K562 (cell line): ENCODE data around the gene CLSTN1. TPM values are rescaled to one million over a fixed set of nuclear protein-coding genes. Genes with fewer than 3 reads are reported as not detected.

Experiments
- CBX5 ChIP-seq: IDR thresholded peaks from 2 replicates; pipeline ENCODE4 v1.6.1; 2014; ENCODE audit warnings: low read depth, borderline replicate concordance
- CEBPB ChIP-seq: fragments of 450-650 bp; IDR thresholded peaks from 2 replicates; pipeline ENCODE4 v1.6.1; 2016; ENCODE audit warnings: missing genetic modification characterization, missing compliant biosample characterization
- DEAF1 ChIP-seq: fragments of 450-650 bp; formaldehyde crosslinking; IDR thresholded peaks from 2 replicates; pipeline ENCODE4 v1.4.0; 2020; ENCODE audit warnings: mild to moderate bottlenecking, moderate library complexity
- E2F5 ChIP-seq: sonication (generic); formaldehyde crosslinking; IDR thresholded peaks from 2 replicates; pipeline ENCODE4 v1.8.0; 2022; ENCODE audit warnings: mild to moderate bottlenecking, missing genetic modification reagents
- ESRRA ChIP-seq: fragments of 450-650 bp; IDR thresholded peaks from 2 replicates; pipeline ENCODE4 v1.6.1; 2014; ENCODE audit warnings: low read depth, mild to moderate bottlenecking, moderate library complexity, borderline replicate concordance
- HBP1 ChIP-seq: fragments of 450-650 bp; formaldehyde crosslinking; IDR thresholded peaks from 2 replicates; pipeline ENCODE4 v1.4.0; 2022; ENCODE audit warnings: missing genetic modification characterization
- KLF10 ChIP-seq: fragments of 250-450 bp; sonication (Bioruptor Pico); IDR thresholded peaks from 2 replicates; pipeline ENCODE4 v1.6.1; 2021; ENCODE audit warnings: matching md5 sums
- LCOR ChIP-seq: sonication (generic); formaldehyde crosslinking; IDR thresholded peaks from 2 replicates; pipeline ENCODE4 v1.8.0; 2022; ENCODE audit warnings: mild to moderate bottlenecking, missing genetic modification reagents
- NCOA6 ChIP-seq: fragments of 450-650 bp; IDR thresholded peaks from 2 replicates; pipeline ENCODE4 v1.6.1; 2017; ENCODE audit warnings: mild to moderate bottlenecking
- NCOR1 ChIP-seq: fragments of 450-650 bp; IDR thresholded peaks from 2 replicates; pipeline ENCODE4 v1.6.1; 2016; ENCODE audit warnings: mild to moderate bottlenecking, moderate library complexity
- NR0B1 ChIP-seq: fragments of 450-650 bp; IDR thresholded peaks from one replicate; pipeline ENCODE4 v1.6.1; 2018; ENCODE audit warnings: mild to moderate bottlenecking, moderate library complexity; ENCODE audit not compliant: partially characterized antibody
- PTRF ChIP-seq: fragments of 450-650 bp; IDR thresholded peaks from 2 replicates; pipeline ENCODE4 v1.6.1; 2016; ENCODE audit warnings: mild to moderate bottlenecking, missing genetic modification characterization, missing compliant biosample characterization
- SAFB ChIP-seq: fragments of 200-400 bp; formaldehyde crosslinking; IDR thresholded peaks from 2 replicates; pipeline ENCODE4 v1.6.1; 2017; ENCODE audit warnings: low read depth, low read length, borderline replicate concordance
- SRSF1 ChIP-seq: fragments of 200-400 bp; formaldehyde crosslinking; IDR thresholded peaks from 2 replicates; pipeline ENCODE4 v1.6.1; 2017; ENCODE audit warnings: mild to moderate bottlenecking, low read depth, low read length, moderate library complexity
- TCFL5 ChIP-seq: fragments of 250-450 bp; sonication (Bioruptor Pico); conservative IDR thresholded peaks from 2 replicates; pipeline ENCODE4 v1.6.1; 2021; ENCODE audit warnings: mild to moderate bottlenecking, moderate library complexity, matching md5 sums
- ZNF253 ChIP-seq: fragments of 250-450 bp; sonication (Bioruptor Pico); conservative IDR thresholded peaks from 2 replicates; pipeline ENCODE4 v1.6.1; 2021; ENCODE audit warnings: mild to moderate bottlenecking
- ZNF274 ChIP-seq: IDR thresholded peaks from 2 replicates; pipeline ENCODE4 v1.6.1; 2011; ENCODE audit warnings: low read depth, mild to moderate bottlenecking, low read length, moderate library complexity, borderline replicate concordance
- ZNF280A ChIP-seq: fragments of 450-650 bp; IDR thresholded peaks from 2 replicates; pipeline ENCODE4 v1.6.1; 2018; ENCODE audit warnings: mild to moderate bottlenecking, low read depth; ENCODE audit not compliant: partially characterized antibody
- ZNF41 ChIP-seq: fragments of 250-450 bp; sonication (Bioruptor Pico); conservative IDR thresholded peaks from 2 replicates; pipeline ENCODE4 v1.4.0; 2020; ENCODE audit warnings: mild to moderate bottlenecking
- ZNF511 ChIP-seq: sonication (generic); formaldehyde crosslinking; IDR thresholded peaks from 2 replicates; pipeline ENCODE4 v1.8.0; 2022; ENCODE audit warnings: mild to moderate bottlenecking, missing genetic modification reagents
- ZNF644 ChIP-seq: fragments of 200-800 bp; sonication (Bioruptor generic); IDR thresholded peaks from 2 replicates; pipeline ENCODE4 v1.6.1; 2016; ENCODE audit warnings: low read depth, missing genetic modification characterization, missing compliant biosample characterization
- polyA plus RNA-seq, 8 experiments: library from polyadenylated mRNA; depleted of rRNA in 4 of 8; stranded (reverse) in 5 of 8; unstranded in 3 of 8; fragments of >200 nt; fragmentation: Nextera tagmentation in 2 of 8; fragmentation: Illumina TruSeq in 1 of 8; extraction: Ambion mirVana in 2 of 8; extraction: Trizol in 1 of 8; gene quantifications; 2 replicates each; pipeline versions ENCODE4 v1.2.1 to v1.2.3, GENCODE V29; 2011 to 2014; ENCODE audit warnings: inconsistent platforms in 1 of 8, missing spikeins in 1 of 8
- total RNA-seq, 7 experiments: library from RNA; depleted of rRNA in 6 of 7; stranded (reverse); fragments of >200 nt in 6 of 7; fragmentation: Illumina TruSeq in 2 of 7; extraction: Trizol in 2 of 7; gene quantifications; 2 replicates each; pipeline versions ENCODE4 v1.2.1 to v1.2.3, GENCODE V29; 2011 to 2021; ENCODE audit warnings: low replicate concordance in 1 of 7

CLSTN1 gene
- total and polyA plus RNA-seq, 9 of the 15 experiments (the other 6 are each of a cell fraction or from before 2014, with no cell fraction given) = 1.1 to 32.5 (median 13.3) TPM

GRCh38 chr1:9717193-9718005, 106.4 kb downstream of the CLSTN1 start (continued):
- 0 out of 2 replicates have a peak, but pooled peaks have one; percentile 48 for TF ChIP-seq ZNF41 (CRISPR knock-in tag)
- TF ChIP-seq NCOA6 = no peak
- TF ChIP-seq ESRRA = peak; percentile 91
- TF ChIP-seq KLF10 (CRISPR knock-in tag) = no peak
- TF ChIP-seq LCOR (CRISPR knock-in tag) = no peak
- TF ChIP-seq E2F5 (CRISPR knock-in tag) = peak; percentile 55; the same call in 1 of the 2 replicates
- TF ChIP-seq CEBPB (tag) = no peak
- no peak for TF ChIP-seq ZNF280A
- no peak for TF ChIP-seq TCFL5
- TF ChIP-seq ZNF644 = peak; percentile 73
- TF ChIP-seq PTRF (tag) = no peak
- TF ChIP-seq DEAF1 (CRISPR knock-in tag) = peak; percentile 46; the same call in 1 of the 2 replicates
- no peak for TF ChIP-seq ZNF253 (CRISPR knock-in tag)
- peak; percentile 60 for TF ChIP-seq NCOR1
- TF ChIP-seq SAFB = no peak
- no peak for TF ChIP-seq NR0B1
- TF ChIP-seq ZNF274 = no peak
- TF ChIP-seq ZNF511 = no peak
- no peak for TF ChIP-seq SRSF1
- no peak for TF ChIP-seq CBX5
- no peak for TF ChIP-seq HBP1 (CRISPR knock-in tag)
